PC-3 (cell line): ENCODE results near the gene SLC8A1. TPM values are rescaled to one million over a fixed set of nuclear protein-coding genes. Genes with fewer than 3 reads are reported as not detected.

Source experiments
- ATAC-seq: fragments of 200-7000 bp; cut with Tn5 transposase; 2 replicates; pipeline ENCODE4 v1.9.1; 2020; ENCODE audit warnings: mild to moderate bottlenecking, moderate library complexity
- BruUV-seq: library from RNA; stranded (reverse); fragments of 400-500 nt; replicated peaks from 2 replicates; lab custom pipeline; 2021; lab: Mats Ljungman, UMichigan
- CTCF ChIA-PET: fragments of 300-600 bp; sonication (Branson Sonifier 250); formaldehyde crosslinking; loops from one replicate; lab custom pipeline; 2022; ENCODE audit warnings: antibody characterized with exemption; lab: Charles Lee
- POLR2A ChIA-PET: fragments of 300-600 bp; sonication (Branson Sonifier 250); formaldehyde crosslinking; loops from one replicate; lab custom pipeline; 2022; ENCODE audit warnings: antibody characterized with exemption; ENCODE audit not compliant: unreplicated experiment; lab: Charles Lee
- DNase-seq: peaks from one replicate; pipeline ENCODE4 v3.0.0-alpha.2; 2015
- H2AFZ ChIP-seq: fragments of 300-600 bp; sonication (generic); 2 replicates; pipeline ENCODE4 v1.6.0; 2016; ENCODE audit warnings: antibody characterized with exemption, low read length
- H3F3A ChIP-seq: fragments of 300-600 bp; sonication (generic); one replicate; pipeline ENCODE4 v1.6.0; 2017; ENCODE audit warnings: antibody characterized with exemption, low read length, control low read depth, mild to moderate bottlenecking; ENCODE audit not compliant: unreplicated experiment
- H3K27ac ChIP-seq: fragments of 300-600 bp; sonication (generic); 2 replicates; pipeline ENCODE4 v1.5.1; 2016; ENCODE audit warnings: mild to moderate bottlenecking, low read length
- H3K27me3 ChIP-seq: fragments of 300-600 bp; sonication (generic); 2 replicates; pipeline ENCODE4 v1.6.1; 2016; ENCODE audit warnings: low read length, mixed read lengths
- H3K36me3 ChIP-seq: fragments of 300-600 bp; sonication (generic); 2 replicates; pipeline ENCODE4 v1.6.1; 2016; ENCODE audit warnings: low read depth, mixed run types, low read length, mixed read lengths
- H3K4me1 ChIP-seq: fragments of 300-600 bp; sonication (generic); 2 replicates; pipeline ENCODE4 v1.5.1; 2016; ENCODE audit warnings: low read length; ENCODE audit not compliant: insufficient read depth
- H3K4me2 ChIP-seq: fragments of 300-600 bp; sonication (generic); 2 replicates; pipeline ENCODE4 v1.6.0; 2016; ENCODE audit warnings: low read length
- H3K4me3 ChIP-seq: fragments of 300-600 bp; sonication (generic); 2 replicates; pipeline ENCODE4 v1.5.1; 2016; ENCODE audit warnings: mild to moderate bottlenecking, low read length, mixed read lengths
- H3K79me2 ChIP-seq: fragments of 300-600 bp; sonication (generic); 2 replicates; pipeline ENCODE4 v1.6.1; 2017; ENCODE audit warnings: low read length, mixed read lengths
- H3K9ac ChIP-seq: fragments of 300-600 bp; sonication (generic); 2 replicates; pipeline ENCODE4 v1.6.0; 2016; ENCODE audit warnings: mild to moderate bottlenecking, low read length
- H3K9me2 ChIP-seq: fragments of 300-600 bp; sonication (generic); replicated peaks from 2 replicates; pipeline ENCODE4 v1.6.1; 2016; ENCODE audit warnings: mixed run types, low read length, mixed read lengths
- H3K9me3 ChIP-seq: fragments of 300-600 bp; sonication (generic); 2 replicates; pipeline ENCODE4 v1.6.1; 2016; ENCODE audit warnings: low read length, mixed read lengths
- H4K20me1 ChIP-seq: fragments of 300-600 bp; sonication (generic); 2 replicates; pipeline ENCODE4 v1.6.1; 2016; ENCODE audit warnings: low read length, mixed read lengths
- EZH2 ChIP-seq: fragments of 300-600 bp; sonication (generic); IDR thresholded peaks from one replicate; pipeline ENCODE4 v1.6.1; 2017; ENCODE audit warnings: antibody characterized with exemption, mild to moderate bottlenecking, low read length; ENCODE audit not compliant: unreplicated experiment
- EZH2phosphoT487 ChIP-seq: fragments of 300-600 bp; sonication (generic); IDR thresholded peaks from 2 replicates; pipeline ENCODE4 v1.6.1; 2018; ENCODE audit warnings: mild to moderate bottlenecking, antibody characterized with exemption, low read length, borderline replicate concordance
- intact Hi-C: fragments of 100-400 bp; cut with micrococcal nuclease; formaldehyde crosslinking; loops from 2 replicates; pipeline ENCODE4 v1.9.0; 2023
- total RNA-seq: library from RNA; depleted of rRNA; stranded (reverse); fragments of >200 nt; gene quantifications from 2 replicates; pipeline ENCODE4 v1.2.3, GENCODE V29; 2014
- TF ChIP-seq, protein P1 (sequence below): fragments of 300-600 bp; sonication (generic); conservative IDR thresholded peaks from 2 replicates; pipeline ENCODE4 v1.5.1; 2017; ENCODE audit warnings: antibody characterized with exemption, low read depth, mild to moderate bottlenecking, low read length

The SLC8A1 gene
- total RNA-seq, 1 experiment from 2014 or later, result 1.3 TPM

DNA sequence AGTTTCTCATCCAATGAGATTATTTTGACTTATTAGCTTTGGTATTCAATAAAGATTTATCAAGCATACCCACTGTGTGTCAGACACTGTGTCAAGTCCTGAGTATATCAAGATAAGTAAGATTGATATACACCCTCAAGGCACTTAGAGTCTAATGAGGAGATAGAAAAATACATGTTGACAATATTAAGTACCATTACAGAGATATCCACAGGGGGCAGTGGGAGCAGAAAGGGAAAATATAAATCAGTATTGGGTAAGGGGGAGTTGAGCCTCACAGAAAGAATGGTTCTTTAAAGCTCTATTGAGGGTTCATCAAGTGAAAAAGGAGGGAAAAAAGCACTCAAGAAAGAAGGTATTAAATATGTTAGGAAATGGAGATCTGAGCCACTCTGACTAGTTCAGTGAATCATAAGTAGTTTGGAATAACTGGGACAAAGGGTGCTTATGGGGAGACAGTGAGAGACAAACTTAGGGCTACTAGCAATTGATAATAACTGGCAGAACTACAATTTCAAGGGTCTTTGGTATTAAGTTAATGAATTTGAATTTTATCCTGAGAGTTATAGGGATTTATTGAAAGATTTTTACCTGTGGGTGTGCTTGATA lies 45.5 kb upstream of the SLC8A1 start:
- Histone ChIP-seq H3K4me1 (peaks cover 11% of the 10 kb centered on the region), H3K9me3 (no peaks in the 10 kb centered on the region), H3K4me2 (peak overlapping the region; percentile 42), H3K4me3 (no peak overlapping the region), H3K36me3 (no peaks in the 10 kb centered on the region), H2AFZ (peak overlapping the region; percentile 36), H3K9me2 (no peaks in the 10 kb centered on the region), H3K79me2 (no peaks in the 10 kb centered on the region), H3K27ac (no peak overlapping the region), H3K27me3 (no peaks in the 10 kb centered on the region), H3F3A (no peaks in the 10 kb centered on the region), H3K9ac (no peak overlapping the region), H4K20me1 (no peaks in the 10 kb centered on the region)
- ChIA-PET POLR2A (no interaction called here), CTCF (no interaction called here)
- no TSS peak for BruUV-seq
- ATAC-seq, result peak; percentile 68
- TF ChIP-seq, protein P1, sequence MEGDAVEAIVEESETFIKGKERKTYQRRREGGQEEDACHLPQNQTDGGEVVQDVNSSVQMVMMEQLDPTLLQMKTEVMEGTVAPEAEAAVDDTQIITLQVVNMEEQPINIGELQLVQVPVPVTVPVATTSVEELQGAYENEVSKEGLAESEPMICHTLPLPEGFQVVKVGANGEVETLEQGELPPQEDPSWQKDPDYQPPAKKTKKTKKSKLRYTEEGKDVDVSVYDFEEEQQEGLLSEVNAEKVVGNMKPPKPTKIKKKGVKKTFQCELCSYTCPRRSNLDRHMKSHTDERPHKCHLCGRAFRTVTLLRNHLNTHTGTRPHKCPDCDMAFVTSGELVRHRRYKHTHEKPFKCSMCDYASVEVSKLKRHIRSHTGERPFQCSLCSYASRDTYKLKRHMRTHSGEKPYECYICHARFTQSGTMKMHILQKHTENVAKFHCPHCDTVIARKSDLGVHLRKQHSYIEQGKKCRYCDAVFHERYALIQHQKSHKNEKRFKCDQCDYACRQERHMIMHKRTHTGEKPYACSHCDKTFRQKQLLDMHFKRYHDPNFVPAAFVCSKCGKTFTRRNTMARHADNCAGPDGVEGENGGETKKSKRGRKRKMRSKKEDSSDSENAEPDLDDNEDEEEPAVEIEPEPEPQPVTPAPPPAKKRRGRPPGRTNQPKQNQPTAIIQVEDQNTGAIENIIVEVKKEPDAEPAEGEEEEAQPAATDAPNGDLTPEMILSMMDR, result peak; percentile 30; the same call in 1 of the 2 replicates
- no peak for TF ChIP-seq EZH2phosphoT487
- no peak for TF ChIP-seq EZH2
- intact Hi-C loops, result no loop called here
- DNase-seq, result peak; percentile 53

DNA sequence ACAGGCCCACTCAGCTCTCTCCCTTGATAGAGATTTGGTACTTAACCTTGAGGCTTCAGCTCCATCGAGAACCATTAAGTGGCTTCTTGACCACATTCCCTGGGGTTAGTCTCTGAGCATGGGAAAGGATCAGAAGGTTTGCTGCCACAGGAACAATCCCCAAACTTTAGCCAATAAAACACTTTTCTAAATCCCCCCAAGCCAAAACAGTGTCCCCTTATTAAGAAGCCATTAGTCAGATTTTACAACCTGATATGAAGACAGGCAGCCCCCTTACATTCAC lies 37.7 kb upstream of the SLC8A1 start:
- Histone ChIP-seq H3K27ac (no peak overlapping the region), H3K36me3 (no peaks in the 10 kb centered on the region), H3K4me3 (no peak overlapping the region), H3F3A (no peaks in the 10 kb centered on the region), H3K4me1 (no peaks in the 10 kb centered on the region), H3K27me3 (no peaks in the 10 kb centered on the region), H3K9ac (no peak overlapping the region), H2AFZ (no peak overlapping the region), H3K4me2 (no peak overlapping the region), H4K20me1 (no peaks in the 10 kb centered on the region), H3K9me3 (no peaks in the 10 kb centered on the region), H3K9me2 (no peaks in the 10 kb centered on the region), H3K79me2 (no peaks in the 10 kb centered on the region)
- ChIA-PET POLR2A (no interaction called here), CTCF (interaction anchor here (0.5 kb wide), 1 partner anchor 50 kb away, joined by 6 read pairs; no protein-coding TSS in a partner anchor)
- DNase-seq, result no peak
- no TSS peak for BruUV-seq
- no peak for ATAC-seq
- TF ChIP-seq, protein P1, result no peak
- TF ChIP-seq EZH2phosphoT487 (no peak), EZH2 (no peak)
- intact Hi-C loops, result no loop called here
